MM.1S (cell line): ENCODE data around the gene SPCS1.

Experiments
- CTCF ChIP-seq: fragments of 300-600 bp; sonication (generic); IDR thresholded peaks from 2 replicates; pipeline ENCODE4 v1.5.1; 2016; ENCODE audit warnings: antibody characterized with exemption, low read length, mixed read lengths
- EZH2 ChIP-seq: fragments of 300-600 bp; sonication (generic); optimal IDR thresholded peaks from 2 replicates; pipeline ENCODE3; 2017; ENCODE audit warnings: low read depth, mild to moderate bottlenecking, antibody characterized with exemption, low read length, mixed read lengths

GRCh38 chr3:52671676-52672075 lies 34.2 kb upstream of the SPCS1 start:
- no peak for TF ChIP-seq CTCF
- TF ChIP-seq EZH2 = no peak
